Upper lobe of right lung (tissue), 1 donor: ENCODE measurements around the gene PTTG1IP. TPM values are rescaled to one million over a fixed set of nuclear protein-coding genes. Genes with fewer than 3 reads are reported as not detected.

Experiments used
- ATAC-seq: fragments of 200-7000 bp; cut with Tn5 transposase; one replicate; pipeline ENCODE4 v1.9.1; 2020; ENCODE audit warnings: mild to moderate bottlenecking, moderate library complexity
- DNase-seq: peaks from one replicate; pipeline ENCODE4 v3.0.0-alpha.2; 2020
- H3K27ac ChIP-seq: fragments of 200-600 bp; one replicate; pipeline ENCODE4 v1.8.0; 2022
- H3K27me3 ChIP-seq: fragments of 200-600 bp; one replicate; pipeline ENCODE4 v1.8.0; 2022; ENCODE audit warnings: mild to moderate bottlenecking
- H3K36me3 ChIP-seq: fragments of 200-600 bp; one replicate; pipeline ENCODE4 v1.8.0; 2022
- H3K4me1 ChIP-seq: fragments of 200-600 bp; one replicate; pipeline ENCODE4 v1.8.0; 2022
- H3K4me3 ChIP-seq: fragments of 200-600 bp; one replicate; pipeline ENCODE4 v1.8.0; 2022; ENCODE audit warnings: mild to moderate bottlenecking
- H3K9me3 ChIP-seq: fragments of 200-600 bp; one replicate; pipeline ENCODE4 v1.8.0; 2022
- intact Hi-C: fragments of 100-400 bp; cut with DNase I; formaldehyde crosslinking; loops from one replicate; pipeline ENCODE4 v1.11.0; 2022
- total RNA-seq: library from RNA; stranded (reverse); fragmentation: NEBNext Ultra II Directional; extraction: Animal tissue kit (Norgen Biotek cat#: 25700); gene quantifications from one replicate; pipeline ENCODE4 v1.2.1, GENCODE V29; 2021
- TF ChIP-seq, protein P1 (sequence below): fragments of 200-600 bp; IDR thresholded peaks from one replicate; pipeline ENCODE4 v1.8.0; 2022; ENCODE audit warnings: antibody characterized with exemption
- donor health status: DM: no; HTN: yes; CAD: no; lungs with severe emphysema.

Gene PTTG1IP
- total RNA-seq, 1 donor from 2014 or later, result 244 TPM

DNA sequence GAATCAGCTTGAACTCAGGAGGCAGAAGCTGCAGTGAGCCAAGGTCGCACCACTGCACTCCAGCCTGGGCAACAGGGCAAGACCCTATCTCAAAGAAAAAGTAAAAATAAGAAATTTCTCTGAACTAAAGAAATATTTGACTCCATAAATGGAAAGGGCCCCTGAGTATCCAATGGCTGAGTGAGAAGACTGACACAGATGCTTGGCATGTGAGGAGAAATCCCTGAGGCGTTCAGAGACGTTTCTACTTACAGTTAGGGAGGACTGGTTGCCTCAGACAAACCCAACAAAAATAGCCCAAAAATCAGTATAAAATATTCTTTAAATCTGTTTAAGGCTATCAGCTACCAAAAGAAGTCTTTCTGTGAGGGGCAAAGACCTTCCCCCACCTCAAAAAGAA lies 52.6 kb downstream of the PTTG1IP start:
- Histone ChIP-seq H3K27ac (no peak overlapping the region), H3K4me1 (peaks cover 8% of the 10 kb centered on the region), H3K9me3 (peaks cover 10% of the 10 kb centered on the region), H3K4me3 (no peak overlapping the region), H3K27me3 (no peaks in the 10 kb centered on the region), H3K36me3 (no peaks in the 10 kb centered on the region)
- no peak for ATAC-seq
- TF ChIP-seq, protein P1, sequence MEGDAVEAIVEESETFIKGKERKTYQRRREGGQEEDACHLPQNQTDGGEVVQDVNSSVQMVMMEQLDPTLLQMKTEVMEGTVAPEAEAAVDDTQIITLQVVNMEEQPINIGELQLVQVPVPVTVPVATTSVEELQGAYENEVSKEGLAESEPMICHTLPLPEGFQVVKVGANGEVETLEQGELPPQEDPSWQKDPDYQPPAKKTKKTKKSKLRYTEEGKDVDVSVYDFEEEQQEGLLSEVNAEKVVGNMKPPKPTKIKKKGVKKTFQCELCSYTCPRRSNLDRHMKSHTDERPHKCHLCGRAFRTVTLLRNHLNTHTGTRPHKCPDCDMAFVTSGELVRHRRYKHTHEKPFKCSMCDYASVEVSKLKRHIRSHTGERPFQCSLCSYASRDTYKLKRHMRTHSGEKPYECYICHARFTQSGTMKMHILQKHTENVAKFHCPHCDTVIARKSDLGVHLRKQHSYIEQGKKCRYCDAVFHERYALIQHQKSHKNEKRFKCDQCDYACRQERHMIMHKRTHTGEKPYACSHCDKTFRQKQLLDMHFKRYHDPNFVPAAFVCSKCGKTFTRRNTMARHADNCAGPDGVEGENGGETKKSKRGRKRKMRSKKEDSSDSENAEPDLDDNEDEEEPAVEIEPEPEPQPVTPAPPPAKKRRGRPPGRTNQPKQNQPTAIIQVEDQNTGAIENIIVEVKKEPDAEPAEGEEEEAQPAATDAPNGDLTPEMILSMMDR, result no peak
- intact Hi-C loops, result no loop called here
- no peak for DNase-seq

- intact Hi-C loops, result no loop called here
- H3K9me3 ChIP-seq, result peaks cover 10% of the 10 kb centered on the region
- H3K36me3 ChIP-seq, result no peaks in the 10 kb centered on the region
- DNase-seq (no peak), ATAC-seq (no peak)
- H3K27me3 ChIP-seq, result no peaks in the 10 kb centered on the region
- peaks cover 13% of the 10 kb centered on the region for H3K4me1 ChIP-seq
- TF ChIP-seq, protein P1, result no peak
- H3K27ac ChIP-seq, result no peak overlapping the region
- H3K4me3 ChIP-seq, result no peak overlapping the region
Measured at GRCh38 chr21:44819283-44820243, 53.9 kb downstream of the PTTG1IP start.

DNA sequence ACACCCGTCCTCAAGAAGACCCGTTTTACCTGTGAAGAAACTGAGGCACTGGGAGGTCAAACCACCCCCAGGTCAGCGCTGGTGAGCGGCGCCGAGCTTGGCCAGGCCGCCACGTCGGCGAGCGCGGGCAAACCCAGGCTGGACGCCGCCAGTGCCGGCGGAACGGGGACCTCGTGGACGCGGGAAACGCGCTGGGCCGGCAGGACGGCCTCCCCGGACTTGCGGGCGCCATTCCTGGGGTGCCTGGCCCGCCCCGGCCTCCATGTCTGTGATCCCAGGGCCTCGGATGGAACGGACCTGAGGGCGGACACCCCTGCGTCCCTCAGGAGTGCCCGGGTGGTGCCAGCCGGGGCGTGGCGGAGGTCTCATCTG lies 54.9 kb downstream of the PTTG1IP start:
- TF ChIP-seq, protein P1, result no peak
- Histone ChIP-seq H3K4me1 (peaks cover 13% of the 10 kb centered on the region), H3K9me3 (peaks cover 10% of the 10 kb centered on the region), H3K27me3 (no peaks in the 10 kb centered on the region), H3K27ac (peak overlapping the region; percentile 95), H3K4me3 (peak overlapping the region; percentile 71), H3K36me3 (peaks cover 3% of the 10 kb centered on the region)
- intact Hi-C loops, result no loop called here
- ATAC-seq (no peak), DNase-seq (no peak)

DNA sequence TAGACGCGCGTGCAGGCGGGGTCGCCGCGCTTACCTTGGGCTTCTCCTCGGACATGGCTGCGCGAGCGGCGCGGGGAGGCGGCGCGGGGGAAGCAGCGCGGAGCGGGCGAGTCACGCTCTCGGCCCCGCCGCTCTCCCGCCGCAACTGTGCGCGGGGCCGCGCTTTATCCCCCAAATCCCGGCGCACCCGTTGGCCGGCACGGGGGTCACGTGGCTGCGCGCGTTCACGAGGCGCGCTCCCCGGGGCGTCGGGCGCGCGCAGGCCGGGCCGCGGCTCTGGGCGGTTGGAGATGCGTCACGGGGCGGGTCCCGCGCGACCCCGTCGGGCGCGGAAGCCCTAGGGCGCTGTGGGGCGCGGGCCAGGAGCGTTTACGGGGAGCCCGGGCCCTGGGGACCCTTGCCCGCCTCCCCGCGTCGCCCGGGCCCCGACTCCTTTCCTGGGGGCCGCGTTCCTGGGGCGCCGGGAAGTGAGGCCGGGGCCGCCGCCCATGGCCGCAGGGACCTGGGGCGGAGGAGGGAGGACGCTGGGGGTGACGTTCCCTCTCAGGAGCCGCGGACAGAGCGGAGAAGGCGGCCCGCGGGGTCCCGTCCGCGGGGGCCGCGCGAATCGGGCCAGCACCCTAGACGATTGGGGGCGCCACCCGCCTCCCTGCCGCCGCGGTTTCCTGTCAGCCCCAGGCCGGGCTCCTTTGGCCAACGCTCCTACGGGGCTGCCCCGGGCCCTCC lies 55.4 kb downstream of the PTTG1IP start, which contains the start of gene SUMO3:
SUMO3 (minus strand) TSS at position 149 of the 726 bp plus-strand sequence; CDS start at position 55, 94 bp downstream.
- Histone ChIP-seq H3K36me3 (peaks cover 8% of the 10 kb centered on the region), H3K27ac (peak within 1 kb of the TSS; percentile 95), H3K9me3 (peaks cover 10% of the 10 kb centered on the region), H3K4me3 (peak within 1 kb of the TSS; percentile 71), H3K4me1 (peaks cover 13% of the 10 kb centered on the region), H3K27me3 (no peaks in the 10 kb centered on the region)
- DNase-seq (peak; percentile 92), ATAC-seq (peak; percentile 86)
- TF ChIP-seq, protein P1, result no peak
- intact Hi-C loops, result no loop called here

GRCh38 chr21:44817506-44817880 lies 56.0 kb downstream of the PTTG1IP start:
- intact Hi-C loops, result no loop called here
- H3K4me1 ChIP-seq, result peaks cover 13% of the 10 kb centered on the region
- peaks cover 7% of the 10 kb centered on the region for H3K9me3 ChIP-seq
- DNase-seq, result peak; percentile 96
- peak; percentile 95 for ATAC-seq
- peaks cover 14% of the 10 kb centered on the region for H3K36me3 ChIP-seq
- H3K27ac ChIP-seq, result peak overlapping the region; percentile 95
- TF ChIP-seq, protein P1, result no peak
- H3K4me3 ChIP-seq, result peak overlapping the region; percentile 71
- H3K27me3 ChIP-seq, result no peaks in the 10 kb centered on the region
